ENCODE results near the gene SERTM2. TPM values are rescaled to one million over a fixed set of nuclear protein-coding genes. Genes with fewer than 3 reads are reported as not detected.

SERTM2 gene
- total RNA-seq, 1 experiment from 2014 or later = not detected

- 0 out of 2 replicates have a peak, but pooled peaks cover 2% of the 10 kb centered on the region for H3K27me3 ChIP-seq (ENCODE audit: insufficient read depth, low read length)
- no peak overlapping the region for H3K27ac ChIP-seq (ENCODE audit: low read depth, low read length)
- CTCF ChIA-PET = no interaction called here
- no peak overlapping the region for H3K9ac ChIP-seq (ENCODE audit: low read length)
- no peaks in the 10 kb centered on the region for H3K9me3 ChIP-seq (ENCODE audit: control insufficient read depth in 1 of 2, insufficient read depth in 1 of 2, low read depth in 1 of 2, low read length in 2 of 2)
- H3K9me2 ChIP-seq (ENCODE audit: insufficient read depth) = no peaks in the 10 kb centered on the region
- POLR2A ChIA-PET = no interaction called here
- no TSS peak for BruUV-seq (replicated peaks)
- DNase-seq (ENCODE audit: low read depth, low spot score) (no peak), ATAC-seq (no peak)
- intact Hi-C loops (cut with micrococcal nuclease) = no loop called here
- no peaks in the 10 kb centered on the region for H3K36me3 ChIP-seq (ENCODE audit: control insufficient read depth in 1 of 2, insufficient read depth in 2 of 2, low read length in 2 of 2)
- RAD21 ChIA-PET (ENCODE audit: low non-redundant PET in 1 of 2, low total read pairs in 2 of 2, uncharacterized antibody in 2 of 2, unreplicated experiment in 2 of 2) = no interaction called here
- no peaks in the 10 kb centered on the region for H3K4me1 ChIP-seq (ENCODE audit: control insufficient read depth in 1 of 2, insufficient read depth in 2 of 2, low read length in 2 of 2)
- no peak overlapping the region for H3K4me2 ChIP-seq (ENCODE audit: low read length)
- TF ChIP-seq EGR1 (IDR thresholded peaks at IDR 0.05; ENCODE audit: low read depth) = no peak
- no peak for TF ChIP-seq ZNF274 (IDR thresholded peaks at IDR 0.05; ENCODE audit: low read depth, low read length)
- no peak for TF ChIP-seq CTCF (IDR thresholded peaks at IDR 0.05 in 2 of 3, conservative IDR thresholded peaks at IDR 0.05 in 1 of 3; ENCODE audit: borderline replicate concordance in 1 of 3, insufficient read depth in 1 of 3, low read depth in 2 of 3, low read length in 2 of 3)
- TF ChIP-seq MAX (IDR thresholded peaks at IDR 0.05) = no peak
- no peak for TF ChIP-seq EZH2 (IDR thresholded peaks at IDR 0.05)
- no peak for TF ChIP-seq ZBTB33 (IDR thresholded peaks at IDR 0.05; ENCODE audit: extremely low read depth, insufficient replicate concordance, low read length)
- no peak for TF ChIP-seq REST (IDR thresholded peaks at IDR 0.05; ENCODE audit: low read depth)
- no peak for TF ChIP-seq ATF3 (IDR thresholded peaks at IDR 0.05)
- TF ChIP-seq RAD21 (IDR thresholded peaks at IDR 0.05; ENCODE audit: low read depth) = no peak
- no peak for TF ChIP-seq ZFX (IDR thresholded peaks at IDR 0.05)
- no peak for TF ChIP-seq SRF (IDR thresholded peaks at IDR 0.05; ENCODE audit: low read depth)
- no peak for TF ChIP-seq SIN3A (IDR thresholded peaks at IDR 0.05; ENCODE audit: low read depth)
- no peak for TF ChIP-seq POLR2AphosphoS5 (IDR thresholded peaks at IDR 0.05; ENCODE audit: low read depth, low read length)
- no peak for TF ChIP-seq JUND (IDR thresholded peaks at IDR 0.05)
- no peaks in the 10 kb centered on the region for H4K20me1 ChIP-seq (ENCODE audit: insufficient read depth)
- H3K4me3 ChIP-seq (replicated peaks in 1 of 2; ENCODE audit: low read depth in 1 of 2, low read length in 2 of 2) = no peak overlapping the region
- H2AFZ ChIP-seq (ENCODE audit: low read depth, low read length, poor library complexity, severe bottlenecking) = no peak overlapping the region
- no peaks in the 10 kb centered on the region for H3K79me2 ChIP-seq (ENCODE audit: insufficient read depth, low read length)
Observed at GRCh38 chrX:111560801-111561200, 49.4 kb downstream of the SERTM2 start.

All from HCT116 (cell line).